ENCODE results near the gene PLEKHG4.

The PLEKHG4 gene

GRCh38 chr16:67260426-67261063 is 18.8 kb upstream of the PLEKHG4 start:
- DNase-seq (ENCODE audit: low read depth), result no peak

DNA sequence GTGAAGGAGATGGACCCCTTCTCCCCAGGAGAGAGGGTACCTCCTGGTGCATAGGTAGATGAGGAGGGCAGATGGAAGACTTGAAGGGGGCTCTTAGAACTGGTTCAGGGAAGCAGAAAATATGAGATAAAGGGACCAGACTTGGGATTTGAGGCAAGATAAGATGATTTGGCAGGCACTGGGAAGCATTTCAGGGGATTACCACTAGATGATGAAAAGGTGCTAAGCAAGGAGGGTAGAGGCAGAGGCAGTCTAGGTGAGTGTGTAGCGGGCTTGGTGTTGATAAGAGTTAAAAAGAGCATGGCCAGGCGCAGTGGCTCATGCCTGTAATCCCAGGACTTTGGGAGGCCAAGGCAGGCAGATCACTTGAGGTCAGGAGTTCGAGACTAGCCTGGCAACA is 16.1 kb upstream of the PLEKHG4 start:
- DNase-seq (ENCODE audit: low read depth), result no peak

DNA sequence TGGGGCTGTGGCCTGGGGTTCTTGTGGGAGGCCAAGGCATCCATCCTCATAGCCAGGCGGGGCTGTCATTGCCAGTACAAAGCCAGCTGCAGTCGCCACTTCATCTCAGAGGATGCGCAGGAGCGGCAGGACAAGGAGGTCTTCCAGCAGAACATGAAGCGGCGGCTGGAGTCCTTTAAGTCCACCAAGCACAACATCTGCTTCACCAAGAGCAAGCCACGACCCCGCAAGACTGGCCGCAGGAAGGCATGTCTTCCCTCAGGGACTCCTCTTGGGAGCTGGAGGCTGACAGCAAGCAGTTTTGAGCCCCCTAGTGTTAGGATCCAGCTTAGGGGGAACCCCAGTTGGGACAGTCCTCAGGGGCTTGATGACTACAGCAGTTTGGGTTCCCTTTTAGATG is 15.1 kb upstream of the PLEKHG4 start:
- no peak for DNase-seq (ENCODE audit: low read depth)

DNA sequence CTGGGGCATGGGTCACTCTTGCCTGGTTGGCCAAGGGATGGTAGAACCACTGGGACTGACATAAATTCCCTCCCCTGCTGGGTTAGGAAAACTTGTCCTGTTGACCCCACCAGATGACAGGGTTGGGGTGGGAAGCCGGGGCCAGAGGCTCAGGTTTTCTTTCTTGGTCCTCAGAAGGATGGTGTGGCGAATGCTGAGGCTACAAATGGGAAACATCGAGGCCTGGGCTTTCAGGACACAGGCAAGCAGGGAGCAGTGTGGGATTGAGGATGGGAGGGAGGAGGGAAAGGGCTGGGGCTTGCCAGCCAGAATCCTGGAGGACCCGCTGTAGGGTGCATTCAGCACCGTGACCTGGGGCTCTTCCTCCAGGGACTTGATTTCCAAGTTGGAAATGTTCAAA is 14.5 kb upstream of the PLEKHG4 start:
- DNase-seq (ENCODE audit: low read depth), result no peak

DNA sequence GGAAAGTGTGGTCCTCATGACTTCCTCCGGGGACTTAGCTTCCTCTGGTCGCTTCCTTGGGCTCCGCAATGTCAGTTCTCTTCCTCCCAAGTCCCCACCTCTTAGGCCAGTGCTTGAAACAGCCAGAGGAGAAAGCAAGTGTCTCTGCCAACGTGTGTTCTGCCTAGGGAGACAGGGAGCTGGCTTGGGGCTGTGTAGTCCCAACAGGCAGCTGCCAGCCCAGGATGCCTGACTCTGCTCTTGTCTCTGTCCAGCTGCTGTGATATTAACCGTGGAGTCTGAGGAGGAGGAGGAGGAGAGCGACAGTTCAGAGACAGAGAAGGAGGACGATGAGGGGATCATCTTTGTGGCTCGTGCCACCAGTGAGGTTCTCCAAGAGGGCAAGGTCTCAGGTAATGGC is 13.5 kb upstream of the PLEKHG4 start:
- DNase-seq (ENCODE audit: low read depth), result no peak

DNA sequence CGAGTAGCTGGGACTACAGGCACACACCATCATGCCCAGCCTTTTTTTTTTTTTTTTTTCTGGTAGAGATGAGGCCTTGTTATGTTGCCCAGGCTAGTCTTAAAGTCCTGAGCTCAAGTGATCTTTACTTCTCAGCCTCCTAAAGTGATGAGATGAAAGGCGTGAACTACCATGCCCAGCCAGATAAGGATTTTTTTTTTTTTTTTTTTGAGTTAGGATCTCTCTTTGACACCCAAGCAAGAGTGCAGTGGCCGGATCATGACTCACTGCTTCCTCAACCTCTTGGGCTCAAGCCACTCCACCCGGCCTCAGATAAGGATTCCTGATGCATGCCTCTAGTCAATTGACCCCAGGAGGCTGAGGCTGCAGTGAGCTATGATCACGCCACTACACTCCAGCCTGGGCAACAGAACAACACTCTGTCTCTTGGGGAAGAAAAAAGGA is 11.2 kb upstream of the PLEKHG4 start:
- no peak for DNase-seq (ENCODE audit: low read depth)

GRCh38 chr16:67269766-67270165 is 9.6 kb upstream of the PLEKHG4 start:
- no peak for DNase-seq (ENCODE audit: low read depth)

- DNase-seq (ENCODE audit: low read depth), result no peak
Measured at GRCh38 chr16:67270931-67271338, 8.4 kb upstream of the PLEKHG4 start.

DNA sequence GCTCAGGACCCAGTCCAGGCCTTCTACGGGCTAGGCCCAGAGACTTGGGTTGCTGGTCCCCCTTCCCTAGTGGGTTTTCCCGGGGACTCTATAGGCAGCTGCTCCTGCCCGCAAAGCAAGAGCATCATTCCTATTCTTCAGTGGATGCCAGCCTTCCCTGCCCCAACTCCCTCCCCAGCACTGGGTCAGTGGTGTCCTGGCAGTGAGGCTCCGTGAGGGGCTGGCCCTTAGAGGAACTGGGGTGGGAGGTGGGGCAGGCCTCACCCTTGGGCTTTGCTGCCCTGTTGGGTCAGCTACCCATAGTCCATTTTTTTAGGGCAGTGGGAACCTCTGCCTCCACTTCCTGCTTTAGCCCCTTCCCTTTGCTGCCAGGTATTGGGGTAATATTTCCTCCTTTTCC is 7.9 kb upstream of the PLEKHG4 start:
- no peak for DNase-seq (ENCODE audit: low read depth)

- DNase-seq (ENCODE audit: low read depth), result no peak
Measured at GRCh38 chr16:67275321-67275720, 4.0 kb upstream of the PLEKHG4 start.

- peak; percentile 30 for DNase-seq (ENCODE audit: low read depth)
Measured at GRCh38 chr16:67277294-67277998, 1.9 kb upstream of the PLEKHG4 start.

- no peak for DNase-seq (ENCODE audit: low read depth)
Measured at GRCh38 chr16:67277999-67278772, 1.1 kb upstream of the PLEKHG4 start.

- no peak for DNase-seq (ENCODE audit: low read depth)
Measured at GRCh38 chr16:67278773-67279295, 498 bp upstream of the PLEKHG4 start.

GRCh38 chr16:67280090-67281015 is 1.0 kb downstream of the PLEKHG4 start:
- no peak for DNase-seq (ENCODE audit: low read depth)

- DNase-seq (ENCODE audit: low read depth), result no peak
Measured at GRCh38 chr16:67281536-67282446, 2.5 kb downstream of the PLEKHG4 start.

GRCh38 chr16:67282447-67282805 is 3.1 kb downstream of the PLEKHG4 start:
- DNase-seq (ENCODE audit: low read depth), result no peak

- no peak for DNase-seq (ENCODE audit: low read depth)
Measured at GRCh38 chr16:67283039-67283825, 3.9 kb downstream of the PLEKHG4 start.

- no peak for DNase-seq (ENCODE audit: low read depth)
Measured at GRCh38 chr16:67283826-67284555, 4.7 kb downstream of the PLEKHG4 start.

Measured in activated T-cell treated with anti-CD3 and anti-CD28 coated beads for 48 hours (primary cell).